GM19043 (cell line): ENCODE data around the gene CEP78.
"Not testable (repeated sequence)": the region's sequence is repeated elsewhere in the genome, so short reads cannot be mapped to it uniquely, and the experiment has no call there.

Experiments
- ATAC-seq: cut with Tn5 transposase; IDR thresholded peaks from one replicate; pipeline ENCODE4 v1.9.1; 2021; ENCODE audit warnings: low read depth; ENCODE audit not compliant: unreplicated experiment

CEP78 gene

GRCh38 chr9:78232471-78232870, 3.4 kb upstream of the CEP78 start:
- ATAC-seq: not testable (repeated sequence)

DNA sequence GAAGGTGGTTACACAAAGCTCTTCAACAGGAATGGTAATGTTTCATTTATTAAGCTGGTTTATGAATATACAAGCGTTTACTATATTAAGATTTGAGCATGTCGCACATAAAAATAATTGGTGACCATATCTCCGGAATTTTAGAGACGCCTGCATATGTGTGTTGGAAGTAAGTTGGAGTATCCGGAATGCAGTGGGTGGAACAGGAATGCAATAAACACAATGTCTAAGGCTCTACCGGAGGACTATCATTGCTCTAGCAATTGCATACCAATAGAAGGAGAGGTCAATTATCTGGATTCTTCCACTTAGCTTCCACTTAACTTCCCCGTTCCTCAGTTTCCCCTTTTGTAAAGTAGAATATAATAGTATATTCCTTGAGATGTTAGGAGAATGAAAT, 1.1 kb upstream of the CEP78 start:
- no peak for ATAC-seq

- no peak for ATAC-seq
Observed at GRCh38 chr9:78235256-78235761, 566 bp upstream of the CEP78 start.

GRCh38 chr9:78236551-78236910, 656 bp downstream of the CEP78 start:
- peak; percentile 2 for ATAC-seq

- ATAC-seq: no peak
Observed at GRCh38 chr9:78238046-78239038, 2.5 kb downstream of the CEP78 start.

DNA sequence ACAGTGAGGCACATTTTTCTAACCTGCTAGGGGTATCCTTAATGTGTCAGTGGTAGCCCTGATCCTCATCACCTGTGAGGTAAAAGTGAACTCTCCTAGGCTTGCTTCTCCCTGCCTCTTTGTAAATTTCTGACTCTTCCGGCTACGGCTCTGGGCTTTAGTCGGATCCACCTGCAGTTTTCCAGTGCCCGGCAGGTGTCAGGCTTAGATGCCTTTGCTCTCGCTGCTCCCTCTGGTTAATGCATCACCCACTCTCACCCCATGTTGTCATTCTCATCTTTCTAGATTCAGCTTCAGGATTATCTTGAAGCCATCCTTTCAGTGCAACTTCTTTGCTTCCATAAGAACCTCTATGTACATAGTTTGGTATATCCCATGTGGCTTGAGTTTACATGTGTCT, 3.6 kb downstream of the CEP78 start:
- no peak for ATAC-seq

DNA sequence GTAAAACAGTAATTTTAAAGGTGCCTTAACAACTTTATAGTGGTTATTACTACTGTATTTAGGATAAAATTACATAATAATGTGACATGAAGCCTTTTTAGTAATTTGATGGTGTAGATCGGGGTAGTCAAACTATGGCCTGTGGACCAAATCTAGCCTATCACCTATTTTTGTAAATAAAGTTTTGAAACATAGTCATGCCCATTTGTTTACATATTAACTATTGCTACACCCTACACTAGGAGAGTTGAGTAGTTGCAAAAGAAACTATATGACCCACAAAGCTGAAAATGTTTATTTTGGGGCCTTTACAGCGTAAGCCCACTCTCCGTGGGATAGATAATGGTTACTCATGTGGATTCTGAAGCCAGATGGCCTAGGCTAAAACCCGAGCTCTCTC, 6.2 kb downstream of the CEP78 start:
- ATAC-seq: no peak

DNA sequence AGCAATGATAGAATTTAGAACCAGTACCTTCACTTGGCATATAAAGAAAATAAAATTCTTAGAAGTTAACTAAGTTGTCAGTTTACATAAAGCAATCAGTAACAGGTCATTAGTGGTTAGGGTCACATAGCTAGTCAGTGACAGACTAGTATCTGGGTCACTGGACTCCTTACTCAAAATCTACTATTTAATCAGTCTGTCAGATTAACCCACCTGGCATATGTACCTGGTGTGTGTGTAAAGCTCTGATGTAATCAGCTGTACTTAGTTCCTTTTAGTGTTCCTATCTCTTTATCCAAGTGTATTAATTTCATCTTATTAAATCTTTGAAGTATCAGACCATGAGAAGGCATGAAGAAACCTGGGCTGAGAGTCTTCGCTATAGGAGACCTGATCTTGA, 7.3 kb downstream of the CEP78 start:
- ATAC-seq: no peak

- no peak for ATAC-seq
Observed at GRCh38 chr9:78245401-78245800, 9.5 kb downstream of the CEP78 start.

DNA sequence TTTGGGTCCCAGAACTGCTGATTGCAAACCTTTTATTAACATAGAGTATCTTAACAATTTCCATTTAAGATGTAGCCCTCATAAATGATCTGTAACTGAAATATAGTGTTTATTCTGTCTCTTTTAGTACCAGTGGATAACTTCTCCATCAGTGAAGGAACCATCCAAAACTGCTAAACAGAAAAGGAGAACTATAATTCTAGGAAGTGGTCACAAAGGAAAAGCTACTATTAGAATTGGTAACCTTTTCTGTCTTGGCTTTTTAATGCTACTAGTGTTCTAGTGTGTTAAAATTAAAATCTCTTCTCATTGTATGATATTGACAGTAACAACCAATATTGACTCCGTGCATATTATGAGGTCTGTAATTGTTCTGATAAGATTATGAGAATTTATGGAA, 12.8 kb downstream of the CEP78 start:
- no peak for ATAC-seq

DNA sequence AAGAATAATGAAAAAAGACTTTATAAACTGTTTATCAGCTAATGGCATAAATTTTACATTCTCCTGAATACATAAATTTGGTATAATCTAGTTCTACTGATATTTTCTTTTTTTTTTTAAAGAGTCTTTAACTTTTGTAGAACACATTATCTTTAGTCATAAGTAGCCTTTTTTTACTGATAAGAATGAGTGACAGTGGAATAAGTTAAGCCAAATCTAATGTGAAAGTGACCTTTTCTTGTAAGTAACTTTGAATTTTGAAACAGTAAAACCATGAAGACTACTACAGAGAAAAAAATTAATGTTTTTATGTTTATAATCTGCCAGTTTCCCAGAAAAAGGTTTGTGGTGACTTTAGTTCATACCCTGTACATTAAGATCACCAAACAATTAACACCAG, 13.7 kb downstream of the CEP78 start:
- no peak for ATAC-seq

DNA sequence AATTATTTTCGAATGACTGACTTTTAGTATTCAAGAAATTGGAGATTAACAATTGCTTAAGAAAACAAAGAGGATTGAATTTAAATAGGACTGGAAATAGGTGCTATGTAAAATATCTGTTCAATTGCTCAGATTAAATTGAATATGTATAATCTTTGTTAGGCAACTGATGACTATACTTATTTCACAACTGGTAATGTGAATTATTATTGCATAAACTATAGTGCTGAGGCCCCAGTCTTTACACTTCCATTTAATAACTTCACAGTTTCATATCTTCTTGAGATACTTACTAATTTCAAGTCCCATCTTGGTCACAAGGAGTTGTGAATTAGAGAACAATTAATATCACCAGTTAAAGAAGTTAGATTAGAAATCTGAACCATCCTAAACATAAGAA, 16.7 kb downstream of the CEP78 start:
- ATAC-seq: no peak

GRCh38 chr9:78253285-78253684, 17.4 kb downstream of the CEP78 start:
- ATAC-seq: no peak

- peak; percentile 65 for ATAC-seq
Observed at GRCh38 chr9:78261403-78262001, 25.6 kb downstream of the CEP78 start.

- no peak for ATAC-seq
Observed at GRCh38 chr9:78262655-78263054, 26.8 kb downstream of the CEP78 start.

- ATAC-seq: no peak
Observed at GRCh38 chr9:78267889-78268288, 32.0 kb downstream of the CEP78 start.

- ATAC-seq: no peak
Observed at GRCh38 chr9:78269784-78270183, 33.9 kb downstream of the CEP78 start.

DNA sequence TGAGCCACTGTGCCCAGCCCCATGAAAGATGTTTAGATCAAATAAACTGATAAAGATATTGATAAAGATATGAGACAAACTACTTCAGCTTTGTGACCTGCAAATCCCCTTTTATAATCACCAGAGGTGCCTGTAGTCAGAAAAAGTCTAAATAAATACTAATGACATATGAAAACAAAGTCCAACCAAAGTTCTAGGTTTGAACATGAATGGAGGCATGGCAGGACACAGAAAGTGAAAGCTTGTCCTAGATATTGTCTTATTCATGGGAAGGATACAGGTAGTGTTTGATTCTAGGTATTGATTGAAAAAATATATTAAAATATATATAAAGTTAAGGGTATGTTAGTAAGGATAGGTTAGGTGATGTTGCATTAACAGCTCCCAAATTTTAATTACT, 36.4 kb downstream of the CEP78 start:
- ATAC-seq: no peak

GRCh38 chr9:78273761-78274160, 37.9 kb downstream of the CEP78 start:
- no peak for ATAC-seq

DNA sequence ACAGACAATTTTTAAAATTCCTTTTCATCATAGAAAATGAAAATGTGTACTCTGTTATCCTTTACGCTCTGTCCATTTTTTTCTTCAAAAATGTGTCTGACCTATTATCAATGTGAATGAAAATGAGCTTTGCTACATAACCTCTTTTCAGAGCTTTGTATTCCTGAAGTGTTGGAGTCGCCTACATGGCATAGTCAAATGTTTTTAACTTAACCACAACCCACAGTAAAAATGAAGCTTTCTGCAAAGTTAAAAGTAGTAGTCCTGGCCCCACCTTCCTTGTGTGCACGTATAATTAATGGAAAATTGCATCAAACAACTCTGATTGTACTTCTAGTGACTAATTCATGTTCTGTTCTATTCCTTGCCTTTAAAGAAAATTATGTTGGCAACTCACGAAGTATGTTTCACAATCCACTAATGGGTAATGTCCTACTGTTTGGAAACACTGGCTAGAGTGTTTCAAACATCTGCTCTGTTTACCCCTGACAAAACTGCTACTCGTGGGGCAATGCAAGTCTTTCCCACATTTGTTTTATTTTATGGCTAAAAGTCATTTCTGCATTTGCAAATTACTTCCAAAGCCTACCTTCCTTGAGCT, 42.4 kb downstream of the CEP78 start:
- no peak for ATAC-seq

GRCh38 chr9:78278801-78279200, 42.9 kb downstream of the CEP78 start:
- no peak for ATAC-seq
